Measurements from ENCODE around the gene BBS9. TPM values are rescaled to one million over a fixed set of nuclear protein-coding genes. Genes with fewer than 3 reads are reported as not detected.
"Not testable (repeated sequence)": the region's sequence is repeated elsewhere in the genome, so short reads cannot be mapped to it uniquely, and the experiment has no call there.

BBS9 gene
- total RNA-seq, 2 donors from 2014 or later: 9.3 to 10.9 TPM

GRCh38 chr7:33091111-33091531 lies 38.2 kb upstream of the BBS9 start:
- Histone ChIP-seq H3K4me1 (no peaks in the 10 kb centered on the region), H3K27ac (no peak overlapping the region), H3K9ac (ENCODE audit: low read depth in 2 of 2, low read length in 2 of 2) (no peak overlapping the region), H3K9me3 (no peaks in the 10 kb centered on the region), H3K36me3 (no peaks in the 10 kb centered on the region), H3K27me3 (no peaks in the 10 kb centered on the region), H3K4me3 (no peak overlapping the region)
- TF ChIP-seq CTCF (IDR thresholded peaks at IDR 0.05): no peak
- intact Hi-C loops (cut with DNase I): no loop called here
- no peak for DNase-seq

- Histone ChIP-seq H3K36me3 (no peaks in the 10 kb centered on the region), H3K27ac (no peak overlapping the region), H3K4me1 (no peaks in the 10 kb centered on the region), H3K4me3 (no peak overlapping the region), H3K27me3 (no peaks in the 10 kb centered on the region), H3K9ac (ENCODE audit: low read depth in 2 of 2, low read length in 2 of 2) (no peak overlapping the region), H3K9me3 (no peaks in the 10 kb centered on the region)
- no peak for DNase-seq
- TF ChIP-seq CTCF (IDR thresholded peaks at IDR 0.05): no peak
- intact Hi-C loops (cut with DNase I): no loop called here
Observed at GRCh38 chr7:33091641-33092191, 37.6 kb upstream of the BBS9 start.

- TF ChIP-seq CTCF (IDR thresholded peaks at IDR 0.05): no peak
- no peak for DNase-seq
- Histone ChIP-seq H3K4me3 (no peak overlapping the region), H3K9me3 (no peaks in the 10 kb centered on the region), H3K27me3 (no peaks in the 10 kb centered on the region), H3K36me3 (no peaks in the 10 kb centered on the region), H3K27ac (no peak overlapping the region), H3K9ac (ENCODE audit: low read depth in 2 of 2, low read length in 2 of 2) (no peak overlapping the region), H3K4me1 (no peaks in the 10 kb centered on the region)
- intact Hi-C loops (cut with DNase I): no loop called here
Observed at GRCh38 chr7:33093266-33093665, 36.1 kb upstream of the BBS9 start.

GRCh38 chr7:33094745-33095275 lies 34.6 kb upstream of the BBS9 start:
- intact Hi-C loops (cut with DNase I); H3K9ac ChIP-seq (ENCODE audit: low read depth in 2 of 2, low read length in 2 of 2); H3K4me1 ChIP-seq; DNase-seq; H3K9me3 ChIP-seq; H3K4me3 ChIP-seq; H3K27ac ChIP-seq; H3K27me3 ChIP-seq; H3K36me3 ChIP-seq: not testable (repeated sequence)

- no peak overlapping the region for H3K9ac ChIP-seq (ENCODE audit: low read depth in 2 of 2, low read length in 2 of 2)
- no peaks in the 10 kb centered on the region for H3K27me3 ChIP-seq
- no peak overlapping the region for H3K27ac ChIP-seq
- peaks cover 3% of the 10 kb centered on the region for H3K36me3 ChIP-seq
- TF ChIP-seq CTCF (IDR thresholded peaks at IDR 0.05): no peak
- no peak overlapping the region for H3K4me3 ChIP-seq
- intact Hi-C loops (cut with DNase I): no loop called here
- no peaks in the 10 kb centered on the region for H3K4me1 ChIP-seq
- no peaks in the 10 kb centered on the region for H3K9me3 ChIP-seq
- DNase-seq: no peak
Observed at GRCh38 chr7:33099154-33099940, 30.0 kb upstream of the BBS9 start.

GRCh38 chr7:33100770-33101169 lies 28.6 kb upstream of the BBS9 start:
- Histone ChIP-seq H3K27ac (no peak overlapping the region), H3K27me3 (no peaks in the 10 kb centered on the region), H3K9ac (ENCODE audit: low read depth in 2 of 2, low read length in 2 of 2) (no peak overlapping the region), H3K4me3 (no peak overlapping the region), H3K36me3 (peaks cover 3% of the 10 kb centered on the region), H3K9me3 (no peaks in the 10 kb centered on the region), H3K4me1 (no peaks in the 10 kb centered on the region)
- no peak for DNase-seq
- TF ChIP-seq CTCF (IDR thresholded peaks at IDR 0.05): no peak
- intact Hi-C loops (cut with DNase I): no loop called here

Measured in colonic mucosa (tissue), 4 donors.